Mesenchymal stem cell (in vitro differentiated cells and primary cell): ENCODE results near the gene N4BP2L1. TPM values are rescaled to one million over a fixed set of nuclear protein-coding genes. Genes with fewer than 3 reads are reported as not detected.

ENCODE experiments used
- DNase-seq: peaks from one replicate; pipeline ENCODE4 v3.0.0-alpha.2; 2013
- H2AFZ ChIP-seq: one replicate; pipeline ENCODE4 v1.6.1; 2013; ENCODE audit warnings: low read depth, mild to moderate bottlenecking, control low read depth, inconsistent platforms, low read length, moderate library complexity
- H2AK5ac ChIP-seq: 2 replicates; pipeline ENCODE4 v1.6.1; 2013; ENCODE audit warnings: low read length, moderate library complexity, mild to moderate bottlenecking, inconsistent platforms; ENCODE audit not compliant: severe bottlenecking
- H2BK120ac ChIP-seq: one replicate; pipeline ENCODE4 v1.6.1; 2013; ENCODE audit warnings: low read depth, mild to moderate bottlenecking, inconsistent platforms, low read length, moderate library complexity
- H2BK12ac ChIP-seq, 2 experiments: one replicate each; pipeline ENCODE4 v1.6.1; 2013; ENCODE audit warnings: inconsistent platforms in 2 of 2, low read length in 2 of 2, mild to moderate bottlenecking in 2 of 2, moderate library complexity in 2 of 2, control low read depth in 1 of 2
- H2BK15ac ChIP-seq: one replicate; pipeline ENCODE4 v1.6.1; 2013; ENCODE audit warnings: mild to moderate bottlenecking, low read depth, inconsistent platforms; ENCODE audit not compliant: poor library complexity, severe bottlenecking
- H2BK5ac ChIP-seq: 2 replicates; pipeline ENCODE4 v1.6.1; 2013; ENCODE audit warnings: low read depth, mild to moderate bottlenecking, low read length, control low read depth, inconsistent platforms; ENCODE audit not compliant: poor library complexity, severe bottlenecking
- H3K14ac ChIP-seq, 2 experiments: one replicate each; pipeline ENCODE4 v1.6.1; 2013; ENCODE audit warnings: inconsistent platforms in 2 of 2, low read length in 2 of 2, control low read depth in 1 of 2, mild to moderate bottlenecking in 1 of 2, moderate library complexity in 1 of 2
- H3K18ac ChIP-seq, 2 experiments: one replicate each; pipeline ENCODE4 v1.6.1; 2013; ENCODE audit warnings: inconsistent platforms in 2 of 2, low read length in 2 of 2, control low read depth in 1 of 2, low read depth in 1 of 2, mild to moderate bottlenecking in 1 of 2
- H3K23ac ChIP-seq, 2 experiments: one replicate each; pipeline ENCODE4 v1.6.1; 2013; ENCODE audit warnings: inconsistent platforms in 2 of 2, low read length in 2 of 2, mild to moderate bottlenecking in 2 of 2, moderate library complexity in 2 of 2, control low read depth in 1 of 2
- H3K27ac ChIP-seq: 2 replicates; pipeline ENCODE4 v1.5.1; 2013; ENCODE audit warnings: mild to moderate bottlenecking, moderate library complexity, low read length, control low read depth, inconsistent platforms; ENCODE audit not compliant: poor library complexity, severe bottlenecking
- H3K27me3 ChIP-seq, 2 experiments: 2 replicates each; pipeline versions ENCODE4 v1.6.1 to v1.7.0; 2013; ENCODE audit warnings: low read length in 2 of 2, mild to moderate bottlenecking in 2 of 2, moderate library complexity in 2 of 2, control low read depth in 1 of 2, inconsistent platforms in 1 of 2; ENCODE audit not compliant: control insufficient read depth in 1 of 2, insufficient read depth in 1 of 2
- H3K36me3 ChIP-seq, 2 experiments: 2 replicates each; pipeline versions ENCODE4 v1.6.1 to v1.7.0; 2013; ENCODE audit warnings: low read length in 2 of 2, control low read depth in 1 of 2, inconsistent platforms in 1 of 2, low read depth in 1 of 2, mild to moderate bottlenecking in 1 of 2; ENCODE audit not compliant: insufficient read depth in 2 of 2, control insufficient read depth in 1 of 2
- H3K4ac ChIP-seq, 2 experiments: one replicate each; pipeline ENCODE4 v1.6.1; 2013; ENCODE audit warnings: inconsistent platforms in 2 of 2, low read length in 2 of 2, mild to moderate bottlenecking in 2 of 2, moderate library complexity in 2 of 2, control low read depth in 1 of 2, low read depth in 1 of 2
- H3K4me1 ChIP-seq: 2 replicates; pipeline ENCODE4 v1.6.1; 2013; ENCODE audit warnings: low read depth, low read length, control low read depth; ENCODE audit not compliant: control insufficient read depth, insufficient read depth
- H3K4me2 ChIP-seq: 2 replicates; pipeline ENCODE4 v1.6.1; 2013; ENCODE audit warnings: low read length, mild to moderate bottlenecking, inconsistent platforms; ENCODE audit not compliant: poor library complexity, severe bottlenecking
- H3K4me3 ChIP-seq, 2 experiments: 2 replicates each; pipeline versions ENCODE4 v1.5.1 to v1.7.0; 2013; ENCODE audit warnings: low read length in 2 of 2, mild to moderate bottlenecking in 2 of 2, control low read depth in 1 of 2, low read depth in 1 of 2; ENCODE audit not compliant: insufficient read depth in 1 of 2
- H3K79me1 ChIP-seq: replicated peaks from 2 replicates; pipeline ENCODE4 v1.6.1; 2013; ENCODE audit warnings: mild to moderate bottlenecking, control low read depth, low read length, inconsistent platforms; ENCODE audit not compliant: poor library complexity, severe bottlenecking
- H3K9ac ChIP-seq: 2 replicates; pipeline ENCODE4 v1.7.0; 2013; ENCODE audit warnings: mild to moderate bottlenecking, low read length, moderate library complexity
- H3K9me3 ChIP-seq: 2 replicates; pipeline ENCODE4 v1.7.0; 2013; ENCODE audit warnings: mild to moderate bottlenecking, low read length; ENCODE audit not compliant: control insufficient read depth
- H4K8ac ChIP-seq: one replicate; pipeline ENCODE4 v1.6.1; 2013; ENCODE audit warnings: inconsistent platforms, mild to moderate bottlenecking, low read length, moderate library complexity
- H4K91ac ChIP-seq: one replicate; pipeline ENCODE4 v1.6.1; 2013; ENCODE audit warnings: mild to moderate bottlenecking, low read length, inconsistent platforms
- WGBS: methylation state at CpG from one replicate; pipeline ENCODE4 v1.1.7; 2013; ENCODE audit warnings: mixed read lengths; 5-methylcytosine and 5-hydroxymethylcytosine counted together
- polyA plus RNA-seq, 2 experiments: library from polyadenylated mRNA; stranded (reverse); fragments of 200-250 nt; gene quantifications; one replicate each; pipeline ENCODE4 v1.2.3, GENCODE V29; 2013

The N4BP2L1 gene
- 1.9 TPM for polyA plus RNA-seq (2013, experiment 1 of 2)
- polyA plus RNA-seq (2013, experiment 2 of 2): 1.6 TPM

- peaks cover 7% of the 10 kb centered on the region for H3K79me1 ChIP-seq
- peak within 1 kb of the TSS in 1 of 2 experiments; percentile 83 for H3K14ac ChIP-seq
- H3K4me2 ChIP-seq: peak within 1 kb of the TSS; percentile 98
- peak within 1 kb of the TSS; percentile 59 for H2BK5ac ChIP-seq
- DNase-seq: peak; percentile 28
- H3K23ac ChIP-seq: peak within 1 kb of the TSS in 1 of 2 experiments; percentile 79
- H3K27me3 ChIP-seq: no peaks in the 10 kb centered on the region
- peak within 1 kb of the TSS; percentile 91 for H2BK15ac ChIP-seq
- H3K9me3 ChIP-seq: no peaks in the 10 kb centered on the region
- no peak within 1 kb of the TSS for H2AK5ac ChIP-seq
- H3K4ac ChIP-seq: peak within 1 kb of the TSS in 1 of 2 experiments; percentile 64
- H3K4me1 ChIP-seq: peaks cover 14% of the 10 kb centered on the region
- H2BK12ac ChIP-seq: peak within 1 kb of the TSS in 1 of 2 experiments; percentile 68
- peak within 1 kb of the TSS; percentile 64 for H4K91ac ChIP-seq
- H3K27ac ChIP-seq: no peak within 1 kb of the TSS
- H2BK120ac ChIP-seq: peak within 1 kb of the TSS; percentile 71
- peaks cover 13 to 43% of the 10 kb centered on the region in 2 experiments for H3K36me3 ChIP-seq
- H3K18ac ChIP-seq: peak within 1 kb of the TSS; percentile 58 to 83
- peak within 1 kb of the TSS; percentile 72 to 79 for H3K4me3 ChIP-seq
- H3K9ac ChIP-seq: peak within 1 kb of the TSS; percentile 86
- peak within 1 kb of the TSS; percentile 59 for H4K8ac ChIP-seq
- 4% methylated on average over 38 of the region's 40 CpGs for WGBS
- H2AFZ ChIP-seq: peak within 1 kb of the TSS; percentile 51
Measured at GRCh38 chr13:32427852-32428580, at the start of gene N4BP2L1. N4BP2L1 (minus strand) TSS chr13:32428130; CDS start chr13:32428082, 48 bp downstream.

- Histone ChIP-seq H4K91ac (no peak overlapping the region), H3K9me3 (no peaks in the 10 kb centered on the region)
- 94% methylated on average over 5 of the region's 5 CpGs for WGBS
Measured at GRCh38 chr13:32476892-32477291, 49.0 kb upstream of the N4BP2L1 start.

GRCh38 chr13:32476021-32476731 is 48.2 kb upstream of the N4BP2L1 start:
- Histone ChIP-seq H3K9me3 (no peaks in the 10 kb centered on the region), H3K4ac (no peak overlapping the region), H4K91ac (no peak overlapping the region), H3K36me3 (peaks cover 8 to 66% of the 10 kb centered on the region in 2 experiments), H2AFZ (no peak overlapping the region), H2BK15ac (no peak overlapping the region), H3K27me3 (no peaks in the 10 kb centered on the region), H2BK120ac (no peak overlapping the region), H3K79me1 (no peaks in the 10 kb centered on the region), H3K27ac (no peak overlapping the region), H3K4me3 (no peak overlapping the region), H2BK12ac (no peak overlapping the region), H3K14ac (no peak overlapping the region), H3K23ac (no peak overlapping the region), H2AK5ac (no peak overlapping the region), H2BK5ac (no peak overlapping the region), H3K9ac (no peak overlapping the region), H3K18ac (no peak overlapping the region), H3K4me2 (no peak overlapping the region), H4K8ac (no peak overlapping the region), H3K4me1 (no peaks in the 10 kb centered on the region)
- DNase-seq: no peak
- WGBS: 100% methylated on average over 1 of the region's 2 CpGs

More at GRCh38 chr13:32476892-32477291, 49.0 kb upstream of the N4BP2L1 start:
- H2AFZ ChIP-seq: no peak overlapping the region
- no peak overlapping the region for H3K14ac ChIP-seq
- no peak overlapping the region for H3K4me2 ChIP-seq
- no peak overlapping the region for H3K18ac ChIP-seq
- H2BK5ac ChIP-seq: no peak overlapping the region
- no peaks in the 10 kb centered on the region for H3K4me1 ChIP-seq
- no peak overlapping the region for H2BK12ac ChIP-seq
- no peak overlapping the region for H3K27ac ChIP-seq
- peaks cover 5 to 63% of the 10 kb centered on the region in 2 experiments for H3K36me3 ChIP-seq
- H2AK5ac ChIP-seq: no peak overlapping the region
- H2BK120ac ChIP-seq: no peak overlapping the region
- H3K4ac ChIP-seq: no peak overlapping the region
- H4K8ac ChIP-seq: no peak overlapping the region
- no peak overlapping the region for H3K9ac ChIP-seq
- no peak overlapping the region for H2BK15ac ChIP-seq
- no peak for DNase-seq
- H3K4me3 ChIP-seq: no peak overlapping the region
- H3K79me1 ChIP-seq: no peaks in the 10 kb centered on the region
- H3K23ac ChIP-seq: no peak overlapping the region
- H3K27me3 ChIP-seq: no peaks in the 10 kb centered on the region
